GM10248 (cell line): Measurements from ENCODE around the gene HOXD9.

ENCODE experiments used
- CTCF ChIA-PET: fragments of 300-600 bp; sonication (Branson Sonifier 250); formaldehyde crosslinking; extraction: SDS; loops from one replicate; lab custom pipeline; 2021; ENCODE audit warnings: antibody characterized with exemption; lab: Yijun Ruan, JAX
- POLR2A ChIA-PET: fragments of 350-650 bp; sonication (Branson Sonifier 250); formaldehyde crosslinking; extraction: SDS; loops from one replicate; lab custom pipeline; 2020; ENCODE audit warnings: antibody characterized with exemption; lab: Yijun Ruan, JAX
- DNase-seq: peaks from one replicate; pipeline ENCODE4 v3.0.0; 2012; ENCODE audit errors: extremely low spot score
- CTCF ChIP-seq: IDR thresholded peaks from 2 replicates; pipeline ENCODE4 v1.5.1; 2012; ENCODE audit warnings: mild to moderate bottlenecking, low read depth; ENCODE audit errors: extremely low read depth, missing control alignments, control extremely low read depth

The HOXD9 gene

GRCh38 chr2:176170602-176171305 lies 48.2 kb downstream of the HOXD9 start:
- POLR2A ChIA-PET, result no interaction called here
- no peak for DNase-seq
- no peak for TF ChIP-seq CTCF
- CTCF ChIA-PET, result no interaction called here

- ChIA-PET POLR2A (no interaction called here), CTCF (no interaction called here)
Observed at GRCh38 chr2:176171351-176172006, 49.0 kb downstream of the HOXD9 start.

GRCh38 chr2:176172007-176172894 lies 49.7 kb downstream of the HOXD9 start:
- DNase-seq, result no peak
- TF ChIP-seq CTCF, result no peak
- POLR2A ChIA-PET, result no interaction called here
- CTCF ChIA-PET, result interaction anchor here (0.9 kb wide), 1 partner anchor 382 kb away, joined by 5 read pairs; no protein-coding TSS in a partner anchor

More at GRCh38 chr2:176171351-176172006, 49.0 kb downstream of the HOXD9 start:
- TF ChIP-seq CTCF, result no peak
- DNase-seq, result no peak

GRCh38 chr2:176172895-176173566 lies 50.5 kb downstream of the HOXD9 start:
- ChIA-PET CTCF (interaction anchor here (0.9 to 1.4 kb wide), 2 partner anchors 10 to 381 kb away, joined by 4 to 5 read pairs; no protein-coding TSS in a partner anchor), POLR2A (no interaction called here)
- no peak for DNase-seq
- no peak for TF ChIP-seq CTCF

GRCh38 chr2:176173567-176174381 lies 51.3 kb downstream of the HOXD9 start:
- ChIA-PET POLR2A (no interaction called here), CTCF (interaction anchor here (0.9 to 1.5 kb wide), 4 partner anchors 7 to 381 kb away, joined by 4 to 5 read pairs (median 4); no protein-coding TSS in a partner anchor)
- DNase-seq, result no peak
- no peak for TF ChIP-seq CTCF
